Spinal cord (tissue), 10 donors: ENCODE data around the gene PGM2L1. TPM values are rescaled to one million over a fixed set of nuclear protein-coding genes. Genes with fewer than 3 reads are reported as not detected.

Experiments
- DNase-seq, 6 donors: peaks; one replicate each; pipeline versions ENCODE4 v3.0.0 to v3.0.0-alpha.2; 2013 to 2015; ENCODE audit warnings: low spot score in 6 of 6, low read depth in 4 of 6
- H3K27ac ChIP-seq: one replicate; pipeline ENCODE4 v1.5.1; 2013; ENCODE audit warnings: low read depth, low read length, control low read depth
- H3K27me3 ChIP-seq: one replicate; pipeline ENCODE4 v1.6.1; 2013; ENCODE audit warnings: low read length; ENCODE audit not compliant: control insufficient read depth, insufficient read depth
- H3K36me3 ChIP-seq: one replicate; pipeline ENCODE4 v1.6.1; 2013; ENCODE audit warnings: low read length; ENCODE audit not compliant: control insufficient read depth, insufficient read depth
- H3K4me1 ChIP-seq: one replicate; pipeline ENCODE4 v1.6.1; 2013; ENCODE audit warnings: low read length; ENCODE audit not compliant: control insufficient read depth, insufficient read depth
- H3K4me3 ChIP-seq: one replicate; pipeline ENCODE4 v1.5.1; 2013; ENCODE audit warnings: low read depth, low read length, control low read depth
- H3K9me3 ChIP-seq: one replicate; pipeline ENCODE4 v1.6.1; 2013; ENCODE audit warnings: low read length; ENCODE audit not compliant: control insufficient read depth, insufficient read depth
- WGBS: methylation state at CpG from one replicate; pipeline ENCODE4 v1.1.5; 2013; ENCODE audit warnings: missing lambda C conversion rate; ENCODE audit not compliant: insufficient coverage; 5-methylcytosine and 5-hydroxymethylcytosine counted together
- polyA plus RNA-seq, 2 donors: library from polyadenylated mRNA; unstranded; fragments of 120-200 nt; gene quantifications; one replicate each; pipeline ENCODE4 v1.2.1, GENCODE V29; 2013; ENCODE audit not compliant: insufficient read length in 2 of 2
- total RNA-seq, 2 donors: library from RNA; depleted of rRNA in 1 of 2; stranded (reverse); fragments of 120-200 nt in 1 of 2; fragments of >200 nt in 1 of 2; gene quantifications; one replicate each; pipeline versions ENCODE4 v1.2.3 to v1.2.4, GENCODE V29; 2013 to 2014
- donor health status: healthy.

Gene PGM2L1
- total and polyA plus RNA-seq, 4 donors, result 20.2 to 116 (median 61.4) TPM

DNA sequence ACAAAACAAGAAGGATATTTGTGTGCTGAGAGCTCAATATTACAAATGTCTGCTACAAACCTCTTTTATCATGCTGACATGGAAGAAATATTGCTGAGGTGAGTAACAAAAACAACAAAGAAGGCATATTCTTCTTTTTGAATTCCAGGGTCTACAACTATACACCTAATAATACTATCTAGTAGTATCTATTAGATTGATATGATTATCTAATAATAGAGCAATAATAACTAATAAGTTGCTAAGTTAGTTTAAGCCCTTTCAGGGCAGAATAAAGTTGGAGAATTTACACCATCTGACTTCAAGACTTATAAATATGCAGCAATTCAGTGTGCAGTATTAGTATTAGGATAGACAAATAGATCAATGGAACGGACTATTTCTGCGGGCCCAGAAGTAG lies 11.4 kb upstream of the PGM2L1 start:
- no peaks in the 10 kb centered on the region for H3K9me3 ChIP-seq
- no peaks in the 10 kb centered on the region for H3K27me3 ChIP-seq
- no peaks in the 10 kb centered on the region for H3K36me3 ChIP-seq
- no peak overlapping the region for H3K4me3 ChIP-seq
- DNase-seq, result no peak
- H3K4me1 ChIP-seq, result no peaks in the 10 kb centered on the region
- no peak overlapping the region for H3K27ac ChIP-seq
- no CpG with 5 or more reads among the region's 2 CpGs for WGBS

DNA sequence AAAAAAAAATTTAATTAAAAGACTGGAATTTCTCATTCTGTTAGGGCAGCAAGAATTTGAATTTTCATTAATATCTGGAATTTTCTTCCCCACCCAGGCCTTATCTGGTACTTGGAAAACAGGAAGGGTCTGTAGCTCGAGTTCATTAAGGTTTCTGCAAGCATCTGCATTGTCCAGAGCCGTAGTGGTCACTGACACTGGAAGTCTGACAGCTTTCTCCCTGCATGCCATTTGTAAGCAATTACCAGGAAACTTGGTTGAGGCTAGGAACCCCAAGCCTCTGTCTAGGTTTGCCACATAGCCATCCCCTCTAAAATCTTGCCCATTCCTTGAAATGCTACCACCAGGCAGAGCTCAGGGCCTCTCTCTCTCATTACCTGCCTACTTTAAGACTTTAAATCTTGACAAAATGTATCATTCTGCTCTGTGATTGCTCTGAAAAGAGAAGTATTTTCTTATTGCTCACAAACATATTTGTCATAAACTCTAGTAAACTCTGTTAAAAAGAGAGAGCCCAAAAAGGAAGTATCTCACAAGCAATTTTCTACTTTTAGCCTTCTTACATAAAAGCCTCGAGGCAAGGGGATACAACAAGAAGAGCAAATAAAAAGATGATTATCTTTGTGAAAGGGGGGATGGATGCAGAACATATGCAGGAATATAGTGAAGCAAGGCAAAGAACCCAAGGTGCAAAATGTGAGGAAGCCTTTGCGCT lies 5.5 kb upstream of the PGM2L1 start:
- no peaks in the 10 kb centered on the region for H3K36me3 ChIP-seq
- no peaks in the 10 kb centered on the region for H3K9me3 ChIP-seq
- no peak overlapping the region for H3K27ac ChIP-seq
- no peaks in the 10 kb centered on the region for H3K27me3 ChIP-seq
- DNase-seq, result no peak
- no peak overlapping the region for H3K4me3 ChIP-seq
- H3K4me1 ChIP-seq, result no peaks in the 10 kb centered on the region
- WGBS, result 33% methylated on average over 1 of the region's 4 CpGs

DNA sequence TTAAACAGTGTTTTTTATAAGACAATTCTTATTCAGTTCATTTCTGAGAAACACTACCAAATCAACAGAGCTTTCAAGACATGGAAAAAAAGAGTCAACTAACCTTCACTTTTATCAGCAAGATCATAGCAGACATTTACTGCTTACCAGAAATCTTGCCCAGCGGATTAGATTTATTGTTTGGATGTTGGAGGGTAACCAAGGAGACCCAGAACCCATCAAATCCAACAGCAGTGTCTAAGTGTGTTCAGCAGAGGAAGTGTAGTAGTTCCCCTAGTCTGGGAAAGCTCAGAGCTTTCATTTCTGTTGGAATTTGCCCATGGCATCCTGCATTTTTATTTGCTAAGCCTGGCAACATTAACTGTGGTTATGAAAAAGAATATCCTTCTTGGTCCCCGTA lies 2.4 kb upstream of the PGM2L1 start:
- no peak overlapping the region for H3K27ac ChIP-seq
- WGBS, result no CpG with 5 or more reads among the region's 2 CpGs
- no peak for DNase-seq

DNA sequence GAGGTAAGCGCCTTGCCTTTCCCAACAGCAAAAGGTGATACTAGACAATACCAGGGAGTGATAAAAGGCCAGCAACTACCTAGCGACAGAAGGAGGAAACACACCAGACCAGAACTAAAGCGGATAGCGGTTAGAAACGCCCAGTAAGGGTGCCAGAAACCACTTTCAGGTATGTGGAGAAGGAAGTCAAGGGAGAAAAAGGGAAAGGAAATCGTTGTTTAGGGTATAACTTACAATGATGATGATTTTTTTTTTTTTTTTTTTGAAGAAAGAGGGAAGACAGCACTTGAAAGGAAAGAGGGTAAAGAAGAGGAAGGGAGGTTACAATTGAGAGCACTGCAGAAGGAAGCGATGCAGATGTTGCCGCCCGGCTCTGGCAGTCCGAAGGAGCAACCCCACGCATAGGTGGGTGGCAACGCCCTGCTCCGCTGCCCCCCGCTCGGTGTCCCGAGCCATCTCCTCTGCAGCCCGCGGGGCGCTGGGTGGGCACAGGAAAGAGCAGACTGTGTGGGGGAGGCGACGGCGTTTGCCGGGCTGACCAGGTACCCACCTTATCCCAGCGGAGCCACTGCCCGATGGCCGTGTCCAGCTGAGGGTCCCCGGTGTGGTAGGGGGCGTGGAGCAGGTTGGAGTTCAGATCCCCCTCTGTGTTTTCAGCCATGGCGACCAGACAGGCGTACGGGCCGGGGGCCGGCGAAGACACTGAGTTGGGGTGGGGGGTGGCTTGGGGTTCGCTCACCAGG lies 561 bp downstream of the PGM2L1 start:
- H3K9me3 ChIP-seq, result no peaks in the 10 kb centered on the region
- DNase-seq, result peak in 4 of 6 donors; percentile 13 to 85 (median 41)
- H3K36me3 ChIP-seq, result no peaks in the 10 kb centered on the region
- H3K4me1 ChIP-seq, result no peaks in the 10 kb centered on the region
- H3K4me3 ChIP-seq, result peak overlapping the region; percentile 95
- H3K27ac ChIP-seq, result peak overlapping the region; percentile 97
- WGBS, result 0% methylated on average over 34 of the region's 35 CpGs
- no peaks in the 10 kb centered on the region for H3K27me3 ChIP-seq

More for the DNA sequence above, 2.4 kb upstream of the PGM2L1 start:
- Histone ChIP-seq H3K9me3 (no peaks in the 10 kb centered on the region), H3K4me3 (no peak overlapping the region), H3K27me3 (no peaks in the 10 kb centered on the region), H3K36me3 (no peaks in the 10 kb centered on the region), H3K4me1 (no peaks in the 10 kb centered on the region)

DNA sequence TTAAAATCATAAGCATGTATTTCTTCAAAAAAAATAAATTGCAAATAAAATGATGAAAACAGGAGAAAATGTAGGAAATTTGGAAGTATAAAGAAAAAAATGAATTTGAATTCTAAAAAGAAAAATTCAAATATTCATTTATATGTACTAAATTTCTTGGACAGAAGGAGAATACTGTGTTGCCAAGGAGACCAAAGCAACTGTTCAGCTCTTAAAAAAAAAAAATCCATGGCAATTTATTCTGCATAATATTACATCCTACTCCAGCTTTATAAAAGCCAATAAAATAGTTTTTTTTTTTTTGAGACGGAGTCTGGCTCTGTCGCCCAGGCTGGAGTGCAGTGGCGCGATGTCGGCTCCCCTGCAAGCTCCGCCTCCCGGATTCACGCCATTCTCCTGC lies 6.0 kb downstream of the PGM2L1 start:
- Histone ChIP-seq H3K36me3 (no peaks in the 10 kb centered on the region), H3K27ac (no peak overlapping the region), H3K9me3 (no peaks in the 10 kb centered on the region), H3K4me1 (no peaks in the 10 kb centered on the region), H3K4me3 (no peak overlapping the region), H3K27me3 (no peaks in the 10 kb centered on the region)
- DNase-seq, result peak in 2 of 6 donors; percentile 7 to 69
- 89% methylated on average over 8 of the region's 8 CpGs for WGBS

DNA sequence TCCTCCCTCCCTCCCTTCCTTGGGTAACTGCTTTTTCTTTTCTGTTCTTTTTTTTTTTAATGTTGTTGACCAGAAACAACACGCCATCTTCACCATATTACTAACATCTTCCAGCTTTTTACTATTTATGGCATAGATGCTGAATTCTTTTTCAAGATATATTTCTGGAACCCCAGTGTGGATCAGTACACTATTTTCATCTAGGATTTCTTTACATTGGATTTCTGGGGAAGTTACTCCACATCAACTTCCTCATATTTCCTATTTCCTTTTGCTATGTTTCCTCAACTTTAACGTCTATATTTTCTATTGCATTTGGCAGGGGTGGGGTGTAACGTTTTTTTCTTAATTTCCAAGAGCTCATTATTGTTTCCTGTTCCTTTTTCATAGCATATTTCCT lies 7.0 kb downstream of the PGM2L1 start:
- no peak overlapping the region for H3K27ac ChIP-seq
- H3K4me3 ChIP-seq, result no peak overlapping the region
- H3K36me3 ChIP-seq, result no peaks in the 10 kb centered on the region
- no peak for DNase-seq
- no CpG with 5 or more reads among the region's 3 CpGs for WGBS
- H3K9me3 ChIP-seq, result no peaks in the 10 kb centered on the region
- H3K27me3 ChIP-seq, result no peaks in the 10 kb centered on the region
- no peaks in the 10 kb centered on the region for H3K4me1 ChIP-seq

DNA sequence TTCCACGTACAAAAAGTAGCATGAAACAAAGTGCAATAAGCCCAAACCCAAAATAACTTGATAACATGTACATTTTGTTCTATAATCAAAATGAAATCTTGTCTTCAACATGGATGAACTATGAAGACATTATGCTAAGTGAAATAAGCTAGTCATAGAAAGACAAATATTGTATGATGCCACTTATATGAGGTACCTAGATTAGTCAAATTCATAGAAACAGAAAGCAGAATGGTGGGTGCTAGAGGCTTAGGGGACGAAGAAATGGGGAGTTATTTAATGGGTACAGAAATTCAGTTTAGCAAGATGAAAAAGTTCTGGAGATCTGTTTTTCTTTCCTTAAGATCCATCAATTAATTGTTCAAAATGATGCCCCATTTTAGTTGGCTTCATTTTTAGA lies 7.5 kb downstream of the PGM2L1 start:
- Histone ChIP-seq H3K9me3 (no peaks in the 10 kb centered on the region), H3K27ac (no peak overlapping the region), H3K4me3 (no peak overlapping the region), H3K36me3 (no peaks in the 10 kb centered on the region), H3K4me1 (no peaks in the 10 kb centered on the region), H3K27me3 (no peaks in the 10 kb centered on the region)
- no CpG with 5 or more reads among the region's 2 CpGs for WGBS
- no peak for DNase-seq

DNA sequence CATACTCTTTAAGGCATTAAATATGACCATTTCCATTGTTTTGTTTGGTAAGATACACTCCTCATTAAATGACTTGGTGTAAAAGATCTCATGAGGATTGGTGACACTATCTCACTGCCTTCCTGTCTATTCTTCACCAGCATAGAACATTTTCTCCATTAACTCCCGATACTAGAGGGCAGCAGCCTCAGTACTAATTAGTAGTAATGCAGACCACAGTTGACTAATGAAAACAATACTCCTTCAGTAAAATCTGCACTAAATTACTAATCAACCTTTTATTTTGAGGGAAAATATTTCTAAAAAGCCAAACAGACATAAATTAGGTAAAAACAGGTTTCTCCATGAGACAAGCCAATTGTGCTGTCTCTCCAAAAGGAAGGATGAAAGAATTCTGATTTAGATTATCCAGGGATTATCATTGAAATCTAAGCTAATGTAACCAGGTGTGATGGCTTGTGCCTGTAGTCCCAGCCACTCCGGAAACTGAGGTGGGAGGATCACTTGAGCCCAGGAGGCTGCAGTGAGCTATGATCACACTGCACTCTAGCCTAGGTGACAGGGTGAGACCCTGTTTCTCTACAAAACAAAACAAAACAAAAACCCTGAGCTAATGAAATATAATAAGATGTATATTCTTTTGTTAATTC lies 9.4 kb downstream of the PGM2L1 start:
- H3K27me3 ChIP-seq, result no peaks in the 10 kb centered on the region
- no peaks in the 10 kb centered on the region for H3K9me3 ChIP-seq
- H3K27ac ChIP-seq, result no peak overlapping the region
- WGBS, result 25% methylated on average over 2 of the region's 2 CpGs
- no peaks in the 10 kb centered on the region for H3K36me3 ChIP-seq
- DNase-seq, result peak in 5 of 6 donors; percentile 21 to 92 (median 61)
- no peak overlapping the region for H3K4me3 ChIP-seq
- no peaks in the 10 kb centered on the region for H3K4me1 ChIP-seq

DNA sequence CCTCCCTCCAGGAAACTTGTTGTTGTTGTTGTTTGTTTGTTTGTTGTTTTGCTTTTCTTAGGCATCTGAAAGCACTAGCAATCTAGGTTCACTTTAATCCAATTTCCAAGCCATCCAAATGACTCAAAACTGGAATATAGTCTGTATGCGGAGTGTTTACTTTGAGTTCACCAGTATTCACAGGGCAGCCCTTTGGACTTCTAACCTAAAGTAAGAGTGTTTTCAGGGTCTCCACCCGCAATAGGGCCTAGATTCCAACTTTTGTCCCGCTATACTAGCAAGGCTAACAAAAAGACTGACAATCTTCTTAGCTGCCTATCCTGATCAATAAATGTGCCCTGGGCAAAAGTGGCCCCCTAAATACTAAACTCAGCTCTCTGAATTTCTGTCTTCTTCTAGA lies 13.6 kb downstream of the PGM2L1 start:
- H3K9me3 ChIP-seq, result no peaks in the 10 kb centered on the region
- H3K27ac ChIP-seq, result no peak overlapping the region
- H3K4me3 ChIP-seq, result no peak overlapping the region
- DNase-seq, result no peak
- H3K36me3 ChIP-seq, result no peaks in the 10 kb centered on the region
- no peaks in the 10 kb centered on the region for H3K27me3 ChIP-seq
- WGBS, result 95% methylated on average over 3 of the region's 3 CpGs
- no peaks in the 10 kb centered on the region for H3K4me1 ChIP-seq
